ENCODE measurements around the gene REXO5. TPM values are rescaled to one million over a fixed set of nuclear protein-coding genes. Genes with fewer than 3 reads are reported as not detected.

Gene REXO5
- total and polyA plus RNA-seq, 9 of the 15 experiments (the other 6 are each of a cell fraction or from before 2014, with no cell fraction given): 10.5 to 45.1 (median 25.4) TPM

- in situ Hi-C loops (cut with MboI): no loop called here
These were observed 6.7 kb upstream of the REXO5 start for GRCh38 chr16:20799599-20799998.

More at GRCh38 chr16:20799599-20799998, 6.7 kb upstream of the REXO5 start:
- FAIRE-seq (peak; percentile 11), ATAC-seq (0 out of 3 replicates have a peak, but pooled peaks have one; percentile 37), DNase-seq (ENCODE audit: extremely low read depth in 1 of 4, low spot score in 3 of 4) (peak in 2 of 4 experiments; percentile 22 to 29)
- Histone ChIP-seq H4K20me1 (replicated peaks; ENCODE audit: control insufficient read depth, insufficient read depth, low read length) (no peaks in the 10 kb centered on the region), H3K36me3 (ENCODE audit: control insufficient read depth, insufficient read depth, low read length) (peaks cover 84% of the 10 kb centered on the region), H3K4me3 (no peak overlapping the region), H3K27me3 (ENCODE audit: control insufficient read depth in 2 of 2, insufficient read depth in 2 of 2, low read length in 2 of 2) (no peaks in the 10 kb centered on the region), H3K79me2 (ENCODE audit: control insufficient read depth, insufficient read depth, low read length) (peaks cover 9% of the 10 kb centered on the region; the same call in 2 of the 3 replicates), H3K9me3 (replicated peaks; ENCODE audit: control insufficient read depth, insufficient read depth, low read depth, low read length) (no peaks in the 10 kb centered on the region), H3K27ac (ENCODE audit: extremely low read depth, low read depth, low read length) (peak overlapping the region; percentile 34; the same call in 1 of the 3 replicates), H3K4me2 (ENCODE audit: insufficient read depth, low read length) (no peak overlapping the region), H3K4me1 (replicated peaks in 1 of 2; ENCODE audit: control insufficient read depth in 2 of 2, insufficient read depth in 2 of 2, low read length in 2 of 2) (peaks cover 6 to 11% of the 10 kb centered on the region in 2 experiments; a peak in 3 of 5 replicates), H2AFZ (ENCODE audit: low read depth, low read length) (no peak overlapping the region), H3K9ac (ENCODE audit: insufficient read depth in 1 of 2, low read depth in 2 of 2, low read length in 2 of 2) (no peak overlapping the region), H3K9me1 (ENCODE audit: control insufficient read depth, insufficient read depth, low read length) (peaks cover 4% of the 10 kb centered on the region)
- ChIA-PET CTCF (ENCODE audit: low intra/inter-chr PET ratio) (interaction anchor here (1.0 to 1.5 kb wide), 5 partner anchors 24 to 357 kb away, joined by 3 to 12 read pairs (median 3); no protein-coding TSS in a partner anchor), POLR2A (interaction anchor here (0.6 kb wide), 1 partner anchor 289 kb away, joined by 3 read pairs; no protein-coding TSS in a partner anchor)
- WGBS (ENCODE audit: insufficient coverage, low coverage, missing lambda C conversion rate): 38% methylated on average over 2 of the region's 2 CpGs
- BruUV-seq (replicated peaks): no TSS peak
- intact Hi-C loops (cut with micrococcal nuclease): loop anchor here (5.0 kb wide), 1 partner anchor 53 kb away; no protein-coding TSS in a partner anchor
- TF ChIP-seq ZNF384 (IDR thresholded peaks at IDR 0.05; ENCODE audit: low read depth, low read length) (peak; percentile 28; the same call in 1 of the 2 replicates), RAD21 (CRISPR knock-in tag; conservative IDR thresholded peaks at IDR 0.05 in 1 of 2, IDR thresholded peaks at IDR 0.05 in 1 of 2) (peak; percentile 37 to 64), CTCF (IDR thresholded peaks at IDR 0.05 in 2 of 3, conservative IDR thresholded peaks at IDR 0.05 in 1 of 3; ENCODE audit: insufficient read depth in 2 of 3, low read depth in 1 of 3, low read length in 3 of 3) (peak in 2 of 3 experiments; percentile 35 to 65; a peak in 3 of 6 replicates), SOX6 (IDR thresholded peaks at IDR 0.05) (peak; percentile 33; the same call in 1 of the 2 replicates), CBX2 (IDR thresholded peaks at IDR 0.05; ENCODE audit: insufficient read depth, low read length, poor library complexity, severe bottlenecking) (no peak), TCF3 (CRISPR knock-in tag; IDR thresholded peaks at IDR 0.05) (no peak), HEY1 (CRISPR knock-in tag; IDR thresholded peaks at IDR 0.05; ENCODE audit: borderline replicate concordance) (no peak), REST (IDR thresholded peaks at IDR 0.05; ENCODE audit: borderline replicate concordance) (peak; percentile 40; the same call in 1 of the 2 replicates), REST (CRISPR knock-in tag; IDR thresholded peaks at IDR 0.05; ENCODE audit: low read depth) (no peak)
